WTC11 (cell line): Measurements from ENCODE around the gene TEX13D. TPM values are rescaled to one million over a fixed set of nuclear protein-coding genes. Genes with fewer than 3 reads are reported as not detected.

Experiments used
- ATAC-seq: fragments of 200-7000 bp; cut with Tn5 transposase; 2 replicates; pipeline ENCODE4 v1.10.0; 2021; ENCODE audit warnings: mild to moderate bottlenecking, moderate library complexity
- CTCF ChIA-PET: fragments of 300-600 bp; sonication (Branson Sonifier 250); formaldehyde crosslinking; loops from one replicate; lab custom pipeline; 2021; ENCODE audit warnings: antibody characterized with exemption; lab: Charles Lee
- POLR2A ChIA-PET: fragments of 350-600 bp; sonication (Branson Sonifier 250); formaldehyde crosslinking; loops from one replicate; lab custom pipeline; 2021; ENCODE audit warnings: antibody characterized with exemption; lab: Charles Lee
- DNase-seq: peaks from one replicate; pipeline ENCODE4 v3.0.0; 2021; ENCODE audit warnings: low spot score
- H3K27ac Mint-ChIP-seq: 2 replicates; pipeline ENCODE4 v1.8.0; 2021; ENCODE audit warnings: mixed read lengths
- H3K27me3 Mint-ChIP-seq: 2 replicates; pipeline ENCODE4 v1.8.0; 2021; ENCODE audit warnings: low read depth, mild to moderate bottlenecking, moderate library complexity, mixed read lengths
- H3K36me3 Mint-ChIP-seq: 2 replicates; pipeline ENCODE4 v1.8.0; 2021; ENCODE audit warnings: mixed read lengths
- H3K4me1 Mint-ChIP-seq: 2 replicates; pipeline ENCODE4 v1.8.0; 2022; ENCODE audit warnings: mixed read lengths
- H3K4me3 Mint-ChIP-seq: 2 replicates; pipeline ENCODE4 v1.8.0; 2021; ENCODE audit warnings: mild to moderate bottlenecking, moderate library complexity, mixed read lengths
- H3K9me3 Mint-ChIP-seq: 2 replicates; pipeline ENCODE4 v1.8.0; 2021; ENCODE audit warnings: mixed read lengths
- ATF1 ChIP-seq: sonication (generic); formaldehyde crosslinking; IDR thresholded peaks from 2 replicates; pipeline ENCODE4 v1.8.1; 2023; ENCODE audit warnings: mild to moderate bottlenecking, moderate library complexity, missing genetic modification reagents
- CBFB ChIP-seq: sonication (generic); formaldehyde crosslinking; IDR thresholded peaks from 2 replicates; pipeline ENCODE4 v1.8.1; 2022; ENCODE audit warnings: mild to moderate bottlenecking, low read depth, missing genetic modification reagents
- CREB1 ChIP-seq: sonication (generic); formaldehyde crosslinking; IDR thresholded peaks from 2 replicates; pipeline ENCODE4 v1.8.0; 2023; ENCODE audit warnings: mild to moderate bottlenecking, missing genetic modification reagents
- HMGA2 ChIP-seq: fragments of 250-450 bp; sonication (Bioruptor Pico); IDR thresholded peaks from 2 replicates; pipeline ENCODE4 v1.4.0; 2021; ENCODE audit warnings: mild to moderate bottlenecking, moderate library complexity
- JUN ChIP-seq: sonication (generic); formaldehyde crosslinking; IDR thresholded peaks from 2 replicates; pipeline ENCODE4 v1.8.0; 2023; ENCODE audit warnings: mild to moderate bottlenecking, missing genetic modification reagents
- MYBL2 ChIP-seq: sonication (generic); formaldehyde crosslinking; IDR thresholded peaks from 2 replicates; pipeline ENCODE4 v1.8.1; 2023; ENCODE audit warnings: mild to moderate bottlenecking, moderate library complexity, missing genetic modification reagents
- NFATC4 ChIP-seq: fragments of 250-450 bp; sonication (Bioruptor Pico); IDR thresholded peaks from 2 replicates; pipeline ENCODE4 v1.9.0; 2021; ENCODE audit warnings: mild to moderate bottlenecking
- ZNF232 ChIP-seq: sonication (generic); formaldehyde crosslinking; IDR thresholded peaks from 2 replicates; pipeline ENCODE4 v1.8.0; 2022; ENCODE audit warnings: mild to moderate bottlenecking, missing genetic modification reagents
- ZNF671 ChIP-seq: fragments of 250-450 bp; sonication (Bioruptor Pico); IDR thresholded peaks from 2 replicates; pipeline ENCODE4 v1.8.0; 2021; ENCODE audit warnings: mild to moderate bottlenecking
- total RNA-seq: library from RNA; stranded (reverse); gene quantifications from 3 replicates; pipeline ENCODE4 v1.2.3, GENCODE V29; 2021
- TF ChIP-seq, protein P1 (sequence below): sonication (generic); formaldehyde crosslinking; IDR thresholded peaks from 2 replicates; pipeline ENCODE4 v1.8.1; 2023; ENCODE audit warnings: mild to moderate bottlenecking, missing genetic modification reagents
- TF ChIP-seq, protein P2 (sequence below): fragments of 250-450 bp; sonication (Bioruptor Pico); IDR thresholded peaks from 2 replicates; pipeline ENCODE4 v1.8.0; 2021; ENCODE audit warnings: mild to moderate bottlenecking
- TF ChIP-seq, protein P3 (sequence below): fragments of 250-450 bp; sonication (Bioruptor Pico); IDR thresholded peaks from 2 replicates; pipeline ENCODE4 v1.9.0; 2021; ENCODE audit warnings: moderate library complexity, mild to moderate bottlenecking, inconsistent platforms, borderline replicate concordance
- TF ChIP-seq, protein P4 (sequence below): sonication (generic); formaldehyde crosslinking; IDR thresholded peaks from 2 replicates; pipeline ENCODE4 v1.8.0; 2023; ENCODE audit warnings: missing genetic modification reagents, mild to moderate bottlenecking, borderline replicate concordance
- TF ChIP-seq, protein P5 (sequence below): sonication (generic); formaldehyde crosslinking; conservative IDR thresholded peaks from 2 replicates; pipeline ENCODE4 v1.8.1; 2023; ENCODE audit warnings: mild to moderate bottlenecking, low read depth, missing genetic modification reagents, moderate library complexity
- TF ChIP-seq, protein P6 (sequence below): sonication (generic); formaldehyde crosslinking; IDR thresholded peaks from 2 replicates; pipeline ENCODE4 v1.8.0; 2022; ENCODE audit warnings: missing genetic modification reagents
- TF ChIP-seq, protein P7 (sequence below): sonication (generic); formaldehyde crosslinking; IDR thresholded peaks from 2 replicates; pipeline ENCODE4 v1.8.0; 2022; ENCODE audit warnings: mild to moderate bottlenecking, missing genetic modification reagents

TEX13D gene
- total RNA-seq, 1 experiment from 2014 or later = not detected

DNA sequence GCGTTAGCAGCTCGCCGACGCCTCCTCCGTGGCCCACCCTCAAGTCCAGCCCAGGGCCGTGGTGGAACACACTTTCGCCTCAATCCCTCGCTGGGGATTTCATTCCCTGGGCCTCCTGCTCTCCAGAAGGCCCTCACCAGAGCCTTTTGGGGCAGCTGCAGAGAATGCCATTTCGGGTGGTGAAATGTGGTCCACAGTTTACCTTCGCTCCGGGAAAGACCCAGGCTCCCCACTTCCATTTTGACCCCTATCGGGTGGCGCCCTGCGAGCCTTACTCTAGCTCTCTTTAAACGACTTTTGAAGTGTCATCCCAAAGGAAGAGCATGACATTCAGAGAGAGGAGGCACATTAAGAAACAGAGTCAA, 14.4 kb downstream of the TEX13D start:
- no peaks in the 10 kb centered on the region for H3K36me3 Mint-ChIP-seq
- ATAC-seq (no peak), DNase-seq (no peak)
- CTCF ChIA-PET = interaction anchor here (0.9 kb wide), 1 partner anchor 14 kb away, joined by 4 read pairs; the partner anchor contains the start of gene TEX13D
- no peaks in the 10 kb centered on the region for H3K9me3 Mint-ChIP-seq
- H3K4me1 Mint-ChIP-seq = peaks cover 3% of the 10 kb centered on the region; the same call in 1 of the 2 replicates
- TF ChIP-seq, protein P1, sequence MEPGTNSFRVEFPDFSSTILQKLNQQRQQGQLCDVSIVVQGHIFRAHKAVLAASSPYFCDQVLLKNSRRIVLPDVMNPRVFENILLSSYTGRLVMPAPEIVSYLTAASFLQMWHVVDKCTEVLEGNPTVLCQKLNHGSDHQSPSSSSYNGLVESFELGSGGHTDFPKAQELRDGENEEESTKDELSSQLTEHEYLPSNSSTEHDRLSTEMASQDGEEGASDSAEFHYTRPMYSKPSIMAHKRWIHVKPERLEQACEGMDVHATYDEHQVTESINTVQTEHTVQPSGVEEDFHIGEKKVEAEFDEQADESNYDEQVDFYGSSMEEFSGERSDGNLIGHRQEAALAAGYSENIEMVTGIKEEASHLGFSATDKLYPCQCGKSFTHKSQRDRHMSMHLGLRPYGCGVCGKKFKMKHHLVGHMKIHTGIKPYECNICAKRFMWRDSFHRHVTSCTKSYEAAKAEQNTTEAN (CRISPR knock-in tag) = no peak
- TF ChIP-seq, protein P2, sequence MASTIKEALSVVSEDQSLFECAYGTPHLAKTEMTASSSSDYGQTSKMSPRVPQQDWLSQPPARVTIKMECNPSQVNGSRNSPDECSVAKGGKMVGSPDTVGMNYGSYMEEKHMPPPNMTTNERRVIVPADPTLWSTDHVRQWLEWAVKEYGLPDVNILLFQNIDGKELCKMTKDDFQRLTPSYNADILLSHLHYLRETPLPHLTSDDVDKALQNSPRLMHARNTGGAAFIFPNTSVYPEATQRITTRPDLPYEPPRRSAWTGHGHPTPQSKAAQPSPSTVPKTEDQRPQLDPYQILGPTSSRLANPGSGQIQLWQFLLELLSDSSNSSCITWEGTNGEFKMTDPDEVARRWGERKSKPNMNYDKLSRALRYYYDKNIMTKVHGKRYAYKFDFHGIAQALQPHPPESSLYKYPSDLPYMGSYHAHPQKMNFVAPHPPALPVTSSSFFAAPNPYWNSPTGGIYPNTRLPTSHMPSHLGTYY (CRISPR knock-in tag) = no peak
- TF ChIP-seq, protein P3, sequence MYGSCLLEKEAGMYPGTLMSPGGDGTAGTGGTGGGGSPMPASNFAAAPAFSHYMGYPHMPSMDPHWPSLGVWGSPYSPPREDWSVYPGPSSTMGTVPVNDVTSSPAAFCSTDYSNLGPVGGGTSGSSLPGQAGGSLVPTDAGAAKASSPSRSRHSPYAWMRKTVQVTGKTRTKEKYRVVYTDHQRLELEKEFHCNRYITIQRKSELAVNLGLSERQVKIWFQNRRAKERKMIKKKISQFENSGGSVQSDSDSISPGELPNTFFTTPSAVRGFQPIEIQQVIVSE (CRISPR knock-in tag) = no peak
- TF ChIP-seq, protein P4, sequence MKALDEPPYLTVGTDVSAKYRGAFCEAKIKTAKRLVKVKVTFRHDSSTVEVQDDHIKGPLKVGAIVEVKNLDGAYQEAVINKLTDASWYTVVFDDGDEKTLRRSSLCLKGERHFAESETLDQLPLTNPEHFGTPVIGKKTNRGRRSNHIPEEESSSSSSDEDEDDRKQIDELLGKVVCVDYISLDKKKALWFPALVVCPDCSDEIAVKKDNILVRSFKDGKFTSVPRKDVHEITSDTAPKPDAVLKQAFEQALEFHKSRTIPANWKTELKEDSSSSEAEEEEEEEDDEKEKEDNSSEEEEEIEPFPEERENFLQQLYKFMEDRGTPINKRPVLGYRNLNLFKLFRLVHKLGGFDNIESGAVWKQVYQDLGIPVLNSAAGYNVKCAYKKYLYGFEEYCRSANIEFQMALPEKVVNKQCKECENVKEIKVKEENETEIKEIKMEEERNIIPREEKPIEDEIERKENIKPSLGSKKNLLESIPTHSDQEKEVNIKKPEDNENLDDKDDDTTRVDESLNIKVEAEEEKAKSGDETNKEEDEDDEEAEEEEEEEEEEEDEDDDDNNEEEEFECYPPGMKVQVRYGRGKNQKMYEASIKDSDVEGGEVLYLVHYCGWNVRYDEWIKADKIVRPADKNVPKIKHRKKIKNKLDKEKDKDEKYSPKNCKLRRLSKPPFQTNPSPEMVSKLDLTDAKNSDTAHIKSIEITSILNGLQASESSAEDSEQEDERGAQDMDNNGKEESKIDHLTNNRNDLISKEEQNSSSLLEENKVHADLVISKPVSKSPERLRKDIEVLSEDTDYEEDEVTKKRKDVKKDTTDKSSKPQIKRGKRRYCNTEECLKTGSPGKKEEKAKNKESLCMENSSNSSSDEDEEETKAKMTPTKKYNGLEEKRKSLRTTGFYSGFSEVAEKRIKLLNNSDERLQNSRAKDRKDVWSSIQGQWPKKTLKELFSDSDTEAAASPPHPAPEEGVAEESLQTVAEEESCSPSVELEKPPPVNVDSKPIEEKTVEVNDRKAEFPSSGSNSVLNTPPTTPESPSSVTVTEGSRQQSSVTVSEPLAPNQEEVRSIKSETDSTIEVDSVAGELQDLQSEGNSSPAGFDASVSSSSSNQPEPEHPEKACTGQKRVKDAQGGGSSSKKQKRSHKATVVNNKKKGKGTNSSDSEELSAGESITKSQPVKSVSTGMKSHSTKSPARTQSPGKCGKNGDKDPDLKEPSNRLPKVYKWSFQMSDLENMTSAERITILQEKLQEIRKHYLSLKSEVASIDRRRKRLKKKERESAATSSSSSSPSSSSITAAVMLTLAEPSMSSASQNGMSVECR (CRISPR knock-in tag) = no peak
- no peak for TF ChIP-seq ZNF671 (CRISPR knock-in tag)
- no peak for TF ChIP-seq ATF1
- no peak for TF ChIP-seq JUN (CRISPR knock-in tag)
- no peak for TF ChIP-seq CREB1 (CRISPR knock-in tag)
- no peak for TF ChIP-seq MYBL2 (CRISPR knock-in tag)
- TF ChIP-seq, protein P5, sequence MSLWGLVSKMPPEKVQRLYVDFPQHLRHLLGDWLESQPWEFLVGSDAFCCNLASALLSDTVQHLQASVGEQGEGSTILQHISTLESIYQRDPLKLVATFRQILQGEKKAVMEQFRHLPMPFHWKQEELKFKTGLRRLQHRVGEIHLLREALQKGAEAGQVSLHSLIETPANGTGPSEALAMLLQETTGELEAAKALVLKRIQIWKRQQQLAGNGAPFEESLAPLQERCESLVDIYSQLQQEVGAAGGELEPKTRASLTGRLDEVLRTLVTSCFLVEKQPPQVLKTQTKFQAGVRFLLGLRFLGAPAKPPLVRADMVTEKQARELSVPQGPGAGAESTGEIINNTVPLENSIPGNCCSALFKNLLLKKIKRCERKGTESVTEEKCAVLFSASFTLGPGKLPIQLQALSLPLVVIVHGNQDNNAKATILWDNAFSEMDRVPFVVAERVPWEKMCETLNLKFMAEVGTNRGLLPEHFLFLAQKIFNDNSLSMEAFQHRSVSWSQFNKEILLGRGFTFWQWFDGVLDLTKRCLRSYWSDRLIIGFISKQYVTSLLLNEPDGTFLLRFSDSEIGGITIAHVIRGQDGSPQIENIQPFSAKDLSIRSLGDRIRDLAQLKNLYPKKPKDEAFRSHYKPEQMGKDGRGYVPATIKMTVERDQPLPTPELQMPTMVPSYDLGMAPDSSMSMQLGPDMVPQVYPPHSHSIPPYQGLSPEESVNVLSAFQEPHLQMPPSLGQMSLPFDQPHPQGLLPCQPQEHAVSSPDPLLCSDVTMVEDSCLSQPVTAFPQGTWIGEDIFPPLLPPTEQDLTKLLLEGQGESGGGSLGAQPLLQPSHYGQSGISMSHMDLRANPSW (CRISPR knock-in tag) = no peak
- H3K27me3 Mint-ChIP-seq = no peaks in the 10 kb centered on the region
- H3K27ac Mint-ChIP-seq = no peak overlapping the region
- H3K4me3 Mint-ChIP-seq = no peak overlapping the region
- POLR2A ChIA-PET = no interaction called here

DNA sequence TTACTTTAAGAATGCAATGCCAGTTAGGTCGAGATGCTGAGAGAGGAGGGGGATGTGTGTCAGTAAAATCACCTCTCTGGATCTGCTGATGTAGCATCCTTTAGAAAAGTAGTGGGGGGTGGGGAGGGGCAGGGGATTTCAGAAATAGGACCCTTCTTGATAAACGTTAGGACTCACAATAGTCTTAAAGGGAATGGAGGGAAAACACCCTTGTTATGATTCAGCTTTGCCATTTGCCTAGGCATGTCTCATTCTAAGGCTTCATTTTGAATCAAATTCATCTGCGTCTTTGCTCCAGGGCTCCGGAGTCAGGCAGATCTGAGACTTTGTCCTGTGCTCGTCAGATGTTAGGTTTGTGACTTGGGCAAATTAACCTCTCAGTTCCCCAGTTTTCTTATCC, 14.8 kb downstream of the TEX13D start:
- no peak overlapping the region for H3K27ac Mint-ChIP-seq
- no peaks in the 10 kb centered on the region for H3K36me3 Mint-ChIP-seq
- no peaks in the 10 kb centered on the region for H3K27me3 Mint-ChIP-seq
- H3K4me1 Mint-ChIP-seq = peaks cover 3% of the 10 kb centered on the region; the same call in 1 of the 2 replicates
- H3K9me3 Mint-ChIP-seq = no peaks in the 10 kb centered on the region
- H3K4me3 Mint-ChIP-seq = no peak overlapping the region
- CTCF ChIA-PET = no interaction called here
- no peak for ATAC-seq
- POLR2A ChIA-PET = no interaction called here
- no peak for DNase-seq
- TF ChIP-seq, protein P6, sequence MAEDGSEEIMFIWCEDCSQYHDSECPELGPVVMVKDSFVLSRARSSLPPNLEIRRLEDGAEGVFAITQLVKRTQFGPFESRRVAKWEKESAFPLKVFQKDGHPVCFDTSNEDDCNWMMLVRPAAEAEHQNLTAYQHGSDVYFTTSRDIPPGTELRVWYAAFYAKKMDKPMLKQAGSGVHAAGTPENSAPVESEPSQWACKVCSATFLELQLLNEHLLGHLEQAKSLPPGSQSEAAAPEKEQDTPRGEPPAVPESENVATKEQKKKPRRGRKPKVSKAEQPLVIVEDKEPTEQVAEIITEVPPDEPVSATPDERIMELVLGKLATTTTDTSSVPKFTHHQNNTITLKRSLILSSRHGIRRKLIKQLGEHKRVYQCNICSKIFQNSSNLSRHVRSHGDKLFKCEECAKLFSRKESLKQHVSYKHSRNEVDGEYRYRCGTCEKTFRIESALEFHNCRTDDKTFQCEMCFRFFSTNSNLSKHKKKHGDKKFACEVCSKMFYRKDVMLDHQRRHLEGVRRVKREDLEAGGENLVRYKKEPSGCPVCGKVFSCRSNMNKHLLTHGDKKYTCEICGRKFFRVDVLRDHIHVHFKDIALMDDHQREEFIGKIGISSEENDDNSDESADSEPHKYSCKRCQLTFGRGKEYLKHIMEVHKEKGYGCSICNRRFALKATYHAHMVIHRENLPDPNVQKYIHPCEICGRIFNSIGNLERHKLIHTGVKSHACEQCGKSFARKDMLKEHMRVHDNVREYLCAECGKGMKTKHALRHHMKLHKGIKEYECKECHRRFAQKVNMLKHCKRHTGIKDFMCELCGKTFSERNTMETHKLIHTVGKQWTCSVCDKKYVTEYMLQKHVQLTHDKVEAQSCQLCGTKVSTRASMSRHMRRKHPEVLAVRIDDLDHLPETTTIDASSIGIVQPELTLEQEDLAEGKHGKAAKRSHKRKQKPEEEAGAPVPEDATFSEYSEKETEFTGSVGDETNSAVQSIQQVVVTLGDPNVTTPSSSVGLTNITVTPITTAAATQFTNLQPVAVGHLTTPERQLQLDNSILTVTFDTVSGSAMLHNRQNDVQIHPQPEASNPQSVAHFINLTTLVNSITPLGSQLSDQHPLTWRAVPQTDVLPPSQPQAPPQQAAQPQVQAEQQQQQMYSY (CRISPR knock-in tag) = no peak
- TF ChIP-seq HMGA2 (no peak), CBFB (CRISPR knock-in tag) (no peak), ZNF232 (no peak), NFATC4 (CRISPR knock-in tag) (no peak)
- TF ChIP-seq, protein P7, sequence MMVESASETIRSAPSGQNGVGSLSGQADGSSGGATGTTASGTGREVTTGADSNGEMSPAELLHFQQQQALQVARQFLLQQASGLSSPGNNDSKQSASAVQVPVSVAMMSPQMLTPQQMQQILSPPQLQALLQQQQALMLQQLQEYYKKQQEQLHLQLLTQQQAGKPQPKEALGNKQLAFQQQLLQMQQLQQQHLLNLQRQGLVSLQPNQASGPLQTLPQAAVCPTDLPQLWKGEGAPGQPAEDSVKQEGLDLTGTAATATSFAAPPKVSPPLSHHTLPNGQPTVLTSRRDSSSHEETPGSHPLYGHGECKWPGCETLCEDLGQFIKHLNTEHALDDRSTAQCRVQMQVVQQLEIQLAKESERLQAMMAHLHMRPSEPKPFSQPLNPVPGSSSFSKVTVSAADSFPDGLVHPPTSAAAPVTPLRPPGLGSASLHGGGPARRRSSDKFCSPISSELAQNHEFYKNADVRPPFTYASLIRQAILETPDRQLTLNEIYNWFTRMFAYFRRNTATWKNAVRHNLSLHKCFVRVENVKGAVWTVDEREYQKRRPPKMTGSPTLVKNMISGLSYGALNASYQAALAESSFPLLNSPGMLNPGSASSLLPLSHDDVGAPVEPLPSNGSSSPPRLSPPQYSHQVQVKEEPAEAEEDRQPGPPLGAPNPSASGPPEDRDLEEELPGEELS = no peak
- TF ChIP-seq, protein P5 (CRISPR knock-in tag) = no peak
